Ovary (tissue), 3 donors: ENCODE data around the gene CDC42EP2.

ENCODE experiments used
- EP300 ChIP-seq: sonication (generic); formaldehyde crosslinking; IDR thresholded peaks from one replicate; pipeline ENCODE4 v1.6.1; 2017; ENCODE audit warnings: antibody characterized with exemption
- POLR2A ChIP-seq: fragments of 450-650 bp; IDR thresholded peaks from one replicate; pipeline ENCODE4 v1.6.1; 2017; ENCODE audit warnings: antibody characterized with exemption, mild to moderate bottlenecking, moderate library complexity
- TF ChIP-seq, protein P1 (sequence below), 3 donors: fragments of 450-650 bp in 2 of 3; fragments of 200-600 bp in 1 of 3; IDR thresholded peaks; one replicate each; pipeline versions ENCODE4 v1.5.1 to v1.8.0; 2016 to 2022; ENCODE audit warnings: antibody characterized with exemption in 3 of 3, mild to moderate bottlenecking in 1 of 3
- donor health status: DM: no; HTN: no; CAD: no.

DNA sequence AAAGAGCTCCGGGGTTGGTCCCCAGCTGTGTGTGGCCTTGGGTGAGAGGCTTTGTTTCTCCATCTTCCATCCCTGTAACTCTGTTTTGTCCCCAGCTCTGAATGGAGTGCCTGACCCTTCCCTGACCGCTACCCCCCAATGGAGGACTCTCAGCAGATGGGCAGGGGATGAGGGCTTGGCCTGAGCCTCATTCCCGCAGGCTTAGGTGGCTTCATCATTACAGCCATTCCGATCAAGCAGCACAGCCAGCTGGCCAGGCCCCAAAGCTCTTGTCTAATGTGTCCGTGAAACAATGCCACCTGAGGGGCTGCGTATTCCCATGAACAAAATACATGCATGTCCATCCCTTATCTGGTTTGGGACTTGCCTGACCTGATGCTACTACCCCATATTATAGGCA lies 3.9 kb upstream of the CDC42EP2 start:
- TF ChIP-seq, protein P1, sequence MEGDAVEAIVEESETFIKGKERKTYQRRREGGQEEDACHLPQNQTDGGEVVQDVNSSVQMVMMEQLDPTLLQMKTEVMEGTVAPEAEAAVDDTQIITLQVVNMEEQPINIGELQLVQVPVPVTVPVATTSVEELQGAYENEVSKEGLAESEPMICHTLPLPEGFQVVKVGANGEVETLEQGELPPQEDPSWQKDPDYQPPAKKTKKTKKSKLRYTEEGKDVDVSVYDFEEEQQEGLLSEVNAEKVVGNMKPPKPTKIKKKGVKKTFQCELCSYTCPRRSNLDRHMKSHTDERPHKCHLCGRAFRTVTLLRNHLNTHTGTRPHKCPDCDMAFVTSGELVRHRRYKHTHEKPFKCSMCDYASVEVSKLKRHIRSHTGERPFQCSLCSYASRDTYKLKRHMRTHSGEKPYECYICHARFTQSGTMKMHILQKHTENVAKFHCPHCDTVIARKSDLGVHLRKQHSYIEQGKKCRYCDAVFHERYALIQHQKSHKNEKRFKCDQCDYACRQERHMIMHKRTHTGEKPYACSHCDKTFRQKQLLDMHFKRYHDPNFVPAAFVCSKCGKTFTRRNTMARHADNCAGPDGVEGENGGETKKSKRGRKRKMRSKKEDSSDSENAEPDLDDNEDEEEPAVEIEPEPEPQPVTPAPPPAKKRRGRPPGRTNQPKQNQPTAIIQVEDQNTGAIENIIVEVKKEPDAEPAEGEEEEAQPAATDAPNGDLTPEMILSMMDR (IDR thresholded peaks at IDR 0.05) = no peak
- no peak for TF ChIP-seq POLR2A
- TF ChIP-seq EP300 = no peak
